HEK293T (cell line): ENCODE results near the gene EPHA5.
"Not testable (repeated sequence)": the region's sequence is repeated elsewhere in the genome, so short reads cannot be mapped to it uniquely, and the experiment has no call there.

ENCODE experiments used
- CTCF ChIA-PET: fragments of 350-600 bp; formaldehyde crosslinking; extraction: SDS; loops from one replicate; lab custom pipeline; 2021; ENCODE audit warnings: antibody characterized with exemption, inconsistent platforms; lab: Yijun Ruan, JAX
- POLR2A ChIA-PET: fragments of 350-600 bp; formaldehyde crosslinking; extraction: SDS; loops from one replicate; lab custom pipeline; 2020; ENCODE audit warnings: antibody characterized with exemption, inconsistent platforms; lab: Yijun Ruan, JAX
- DNase-seq: peaks from one replicate; pipeline ENCODE4 v3.0.0; 2012; ENCODE audit warnings: mixed read lengths; ENCODE audit errors: extremely low spot score
- ARNT ChIP-seq: fragments of 450-650 bp; IDR thresholded peaks from 2 replicates; pipeline ENCODE4 v1.6.1; 2017; ENCODE audit warnings: mild to moderate bottlenecking
- BHLHE40 ChIP-seq: fragments of 450-650 bp; IDR thresholded peaks from 2 replicates; pipeline ENCODE4 v1.6.1; 2016; ENCODE audit warnings: mild to moderate bottlenecking, moderate library complexity, borderline replicate concordance
- CTBP1 ChIP-seq: fragments of 450-650 bp; IDR thresholded peaks from 2 replicates; pipeline ENCODE4 v1.6.1; 2016; ENCODE audit warnings: borderline replicate concordance
- ELF4 ChIP-seq: fragments of 450-650 bp; IDR thresholded peaks from 2 replicates; pipeline ENCODE4 v1.6.1; 2017; ENCODE audit warnings: antibody characterized with exemption
- FOXA1 ChIP-seq: fragments of 450-650 bp; IDR thresholded peaks from 2 replicates; pipeline ENCODE4 v1.6.1; 2016; ENCODE audit warnings: mild to moderate bottlenecking
- FOXK2 ChIP-seq: fragments of 450-650 bp; IDR thresholded peaks from 2 replicates; pipeline ENCODE4 v1.6.1; 2016; ENCODE audit warnings: mild to moderate bottlenecking
- FOXM1 ChIP-seq: fragments of 450-650 bp; IDR thresholded peaks from 2 replicates; pipeline ENCODE4 v1.6.1; 2017; ENCODE audit warnings: mild to moderate bottlenecking, borderline replicate concordance
- HDGF ChIP-seq: fragments of 450-650 bp; IDR thresholded peaks from 2 replicates; pipeline ENCODE4 v1.6.1; 2017; ENCODE audit warnings: antibody characterized with exemption, borderline replicate concordance
- L3MBTL2 ChIP-seq: fragments of 450-650 bp; conservative IDR thresholded peaks from 2 replicates; pipeline ENCODE4 v1.6.1; 2016; ENCODE audit warnings: mild to moderate bottlenecking
- LEF1 ChIP-seq: fragments of 450-650 bp; IDR thresholded peaks from 2 replicates; pipeline ENCODE4 v1.6.1; 2017; ENCODE audit warnings: mild to moderate bottlenecking, borderline replicate concordance
- NFRKB ChIP-seq: fragments of 450-650 bp; IDR thresholded peaks from 2 replicates; pipeline ENCODE4 v1.6.1; 2016; ENCODE audit warnings: mild to moderate bottlenecking, moderate library complexity
- SP1 ChIP-seq: fragments of 450-650 bp; IDR thresholded peaks from 2 replicates; pipeline ENCODE4 v1.6.1; 2017
- SUZ12 ChIP-seq: fragments of 450-650 bp; IDR thresholded peaks from 2 replicates; pipeline ENCODE4 v1.6.1; 2016; ENCODE audit warnings: mild to moderate bottlenecking
- TARDBP ChIP-seq: fragments of 450-650 bp; IDR thresholded peaks from 2 replicates; pipeline ENCODE4 v1.6.1; 2016
- ZNF384 ChIP-seq: fragments of 450-650 bp; IDR thresholded peaks from 2 replicates; pipeline ENCODE4 v1.6.1; 2016
- TF ChIP-seq, protein P1 (sequence below): fragments of 450-650 bp; IDR thresholded peaks from 2 replicates; pipeline ENCODE4 v1.6.1; 2016

Gene EPHA5

DNA sequence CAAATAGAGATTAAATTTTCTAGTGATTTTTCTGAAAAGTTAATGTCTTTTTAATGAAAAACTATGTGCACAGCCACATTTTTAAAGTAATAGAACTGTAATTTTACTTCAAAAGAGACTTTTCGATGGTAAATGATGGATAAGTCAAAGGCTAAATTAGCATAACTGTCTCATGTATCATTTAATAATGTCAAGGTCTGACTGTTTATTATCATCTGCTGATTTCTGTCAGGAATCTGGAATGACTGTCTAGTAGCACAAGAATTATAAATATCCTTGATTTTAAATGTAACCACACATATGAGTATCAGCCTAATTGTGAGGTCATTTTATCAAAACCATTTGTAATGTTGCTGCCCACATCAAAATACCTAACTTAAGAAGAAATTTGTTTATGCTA, 333.8 kb downstream of the EPHA5 start:
- ChIA-PET POLR2A (no interaction called here), CTCF (no interaction called here)
- DNase-seq = no peak
- TF ChIP-seq ZNF384 (no peak), FOXM1 (no peak), NFRKB (no peak), HDGF (no peak), BHLHE40 (no peak), CTBP1 (no peak), FOXK2 (no peak), ELF4 (no peak), SP1 (no peak), L3MBTL2 (no peak), FOXA1 (no peak), ARNT (no peak), LEF1 (no peak), TARDBP (no peak)
- TF ChIP-seq, protein P1, sequence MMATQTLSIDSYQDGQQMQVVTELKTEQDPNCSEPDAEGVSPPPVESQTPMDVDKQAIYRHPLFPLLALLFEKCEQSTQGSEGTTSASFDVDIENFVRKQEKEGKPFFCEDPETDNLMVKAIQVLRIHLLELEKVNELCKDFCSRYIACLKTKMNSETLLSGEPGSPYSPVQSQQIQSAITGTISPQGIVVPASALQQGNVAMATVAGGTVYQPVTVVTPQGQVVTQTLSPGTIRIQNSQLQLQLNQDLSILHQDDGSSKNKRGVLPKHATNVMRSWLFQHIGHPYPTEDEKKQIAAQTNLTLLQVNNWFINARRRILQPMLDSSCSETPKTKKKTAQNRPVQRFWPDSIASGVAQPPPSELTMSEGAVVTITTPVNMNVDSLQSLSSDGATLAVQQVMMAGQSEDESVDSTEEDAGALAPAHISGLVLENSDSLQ = no peak

DNA sequence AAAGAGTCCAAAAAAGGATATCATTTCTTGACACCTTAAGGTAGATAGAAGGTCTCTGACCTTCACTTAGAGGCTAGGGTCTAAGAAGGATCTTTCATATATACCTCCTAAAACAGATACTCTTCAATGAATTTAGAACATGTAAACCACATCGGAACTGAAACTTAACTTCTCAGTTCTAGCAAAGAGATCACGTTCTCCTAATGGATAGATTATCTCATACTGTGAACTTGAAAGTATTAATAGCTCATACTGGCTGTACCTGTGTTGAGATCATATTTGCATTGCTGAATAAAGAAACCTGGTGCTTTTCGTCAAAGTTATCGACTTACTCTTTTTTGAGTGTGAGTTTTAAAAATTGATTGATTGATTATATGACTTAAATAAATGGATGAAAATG, 353.8 kb downstream of the EPHA5 start:
- CTCF ChIA-PET = no interaction called here
- TF ChIP-seq SUZ12 (no peak), BHLHE40 (no peak), FOXM1 (no peak), TARDBP (no peak), CTBP1 (no peak), ZNF384 (no peak), HDGF (no peak), FOXK2 (no peak), ELF4 (no peak), SP1 (no peak), L3MBTL2 (no peak), ARNT (no peak), LEF1 (no peak)
- TF ChIP-seq, protein P1 = no peak
- POLR2A ChIA-PET = no interaction called here

DNA sequence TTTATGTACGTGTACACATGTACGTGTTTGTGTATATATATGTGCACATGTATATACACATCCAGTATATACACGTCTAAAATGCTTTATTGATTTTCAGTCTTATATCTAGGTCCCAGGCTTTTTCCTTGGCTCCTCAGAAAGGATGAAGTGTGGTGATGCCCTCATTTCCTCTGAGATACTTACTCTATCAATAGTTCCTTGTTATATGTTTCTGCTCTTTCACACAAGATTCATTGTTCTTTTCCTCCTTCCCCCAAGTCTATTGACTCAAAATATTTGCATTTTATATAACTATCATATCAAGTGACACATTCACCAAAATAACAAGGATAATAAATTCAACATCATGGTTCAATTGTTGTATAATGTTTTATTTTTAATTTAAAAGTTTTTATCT, 359.2 kb downstream of the EPHA5 start:
- TF ChIP-seq SUZ12 (no peak), ARNT (no peak)
- CTCF ChIA-PET = no interaction called here
- POLR2A ChIA-PET = no interaction called here
- no peak for DNase-seq

More for the DNA sequence above, 353.8 kb downstream of the EPHA5 start:
- no peak for DNase-seq

DNA sequence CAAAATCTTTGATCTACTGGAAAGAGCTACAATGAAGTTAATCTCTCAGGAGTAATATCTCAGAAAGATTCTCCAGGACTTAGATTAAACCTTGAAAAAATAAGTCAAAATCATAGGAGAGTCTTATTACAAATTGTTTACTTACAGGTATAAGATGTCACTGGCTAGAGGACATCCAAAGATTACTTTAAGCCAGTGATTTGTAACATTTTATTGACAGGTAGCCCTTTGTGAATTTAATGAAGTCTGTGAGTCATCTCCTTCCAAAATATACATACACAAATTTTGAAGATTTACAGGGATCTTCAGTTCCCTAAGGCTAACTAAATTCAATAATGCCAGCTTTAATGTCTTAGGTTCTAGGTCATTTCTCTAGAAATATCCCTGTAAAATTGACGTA, 359.7 kb downstream of the EPHA5 start:
- no peak for DNase-seq
- CTCF ChIA-PET = no interaction called here
- TF ChIP-seq SP1 = no peak
- TF ChIP-seq NFRKB = no peak
- TF ChIP-seq FOXM1 = no peak
- no peak for TF ChIP-seq ARNT
- TF ChIP-seq BHLHE40 = no peak
- TF ChIP-seq, protein P1 = no peak
- no peak for TF ChIP-seq SUZ12
- no peak for TF ChIP-seq L3MBTL2
- no peak for TF ChIP-seq LEF1
- no peak for TF ChIP-seq FOXK2
- TF ChIP-seq ZNF384 = no peak
- POLR2A ChIA-PET = no interaction called here

DNA sequence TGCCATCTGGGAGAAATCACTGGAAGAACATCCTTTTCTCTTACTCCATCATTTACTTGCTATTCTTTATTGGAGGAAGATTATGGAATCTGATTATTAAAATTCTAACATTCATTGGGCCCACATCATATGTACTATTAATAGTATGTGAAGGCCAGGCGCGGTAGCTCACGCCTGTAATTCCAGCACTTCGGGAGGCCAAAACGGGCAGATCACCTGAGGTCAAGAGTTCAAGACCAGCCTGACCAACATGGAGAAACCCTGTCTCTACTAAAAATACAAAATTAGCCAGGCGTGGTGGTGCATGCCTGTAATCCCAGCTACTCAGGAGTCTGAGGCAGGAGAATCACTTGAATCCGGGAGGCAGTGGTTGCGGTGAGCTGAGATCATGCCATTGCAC, 361.7 kb downstream of the EPHA5 start:
- DNase-seq, POLR2A ChIA-PET, CTCF ChIA-PET: not testable (repeated sequence)

DNA sequence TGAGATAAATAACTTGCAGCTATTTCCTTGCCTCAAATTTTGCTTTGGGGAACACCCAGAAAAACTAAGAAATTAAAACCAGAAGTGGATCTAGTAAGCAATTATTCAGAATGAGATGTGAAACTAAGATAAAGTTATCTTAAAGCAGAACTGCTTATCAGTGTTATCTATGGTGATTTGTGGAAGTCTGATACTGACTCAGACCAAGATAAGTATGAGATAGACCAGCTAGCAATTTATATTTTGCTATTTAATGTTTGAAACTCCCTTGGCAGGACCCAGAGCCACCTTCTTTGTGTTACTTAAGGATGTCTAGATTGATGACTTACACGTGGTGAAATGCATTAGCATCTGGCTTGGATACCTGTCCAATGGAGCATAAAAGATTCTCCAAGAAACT, 368.1 kb downstream of the EPHA5 start:
- POLR2A ChIA-PET = no interaction called here

More for the DNA sequence above, 368.1 kb downstream of the EPHA5 start:
- TF ChIP-seq CTBP1 (no peak), BHLHE40 (no peak), ZNF384 (no peak), HDGF (no peak), ELF4 (no peak), SP1 (no peak), ARNT (no peak), SUZ12 (no peak), LEF1 (no peak), NFRKB (no peak), FOXA1 (no peak), TARDBP (no peak), FOXK2 (no peak)
- TF ChIP-seq, protein P1 = no peak
- CTCF ChIA-PET = no interaction called here
- DNase-seq = no peak
